Stimulated activated CD4-positive, alpha-beta T cell treated with anti-CD3 and anti-CD28 coated beads, Interleukin-12 subunit alpha, Interleukin-12 subunit beta, amount 100 ng/mL, for 4 hours (primary cell): ENCODE data around the gene JAK3.

Experiments
- DNase-seq: peaks from one replicate; pipeline ENCODE4 v3.0.0-alpha.2; 2020

Gene JAK3

DNA sequence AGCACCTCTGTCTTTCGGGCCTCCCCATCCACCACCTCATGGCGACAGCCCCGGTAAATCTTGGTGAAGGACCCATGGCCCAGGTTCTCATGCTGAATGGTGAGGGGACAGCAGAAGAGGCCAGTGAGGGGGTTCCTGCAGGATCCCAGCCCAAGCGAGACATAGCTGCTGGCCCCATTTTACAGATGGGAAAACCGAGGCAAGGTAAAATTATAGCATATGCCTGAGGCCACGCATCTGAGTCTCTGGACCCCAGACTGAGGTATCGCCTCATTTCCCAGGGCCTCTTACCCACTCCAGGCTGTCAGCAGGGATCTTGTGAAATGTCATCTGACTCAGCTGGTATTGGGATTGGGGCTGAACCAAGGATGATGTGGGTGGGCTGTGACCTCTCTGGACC lies 9.8 kb downstream of the JAK3 start:
- DNase-seq = no peak

DNA sequence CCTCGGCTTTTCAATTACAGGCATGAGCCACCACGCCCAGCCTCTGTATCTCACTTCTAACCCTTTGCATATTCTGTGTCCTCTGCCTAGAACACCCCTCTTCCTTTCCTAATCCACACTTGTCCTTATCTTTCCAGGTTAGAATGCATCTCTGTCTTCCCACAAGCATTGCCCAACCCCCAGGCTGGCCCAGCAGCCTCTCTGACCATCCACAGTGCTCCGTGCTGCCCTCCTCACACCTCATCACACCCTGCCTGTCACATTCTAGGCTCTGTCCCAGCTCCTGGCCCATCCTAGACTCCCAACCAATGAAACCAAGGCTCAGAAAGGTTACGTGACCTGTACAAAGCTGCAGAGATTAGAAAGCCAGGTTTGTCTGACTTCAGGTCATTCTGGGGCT lies 11.3 kb downstream of the JAK3 start:
- no peak for DNase-seq

DNA sequence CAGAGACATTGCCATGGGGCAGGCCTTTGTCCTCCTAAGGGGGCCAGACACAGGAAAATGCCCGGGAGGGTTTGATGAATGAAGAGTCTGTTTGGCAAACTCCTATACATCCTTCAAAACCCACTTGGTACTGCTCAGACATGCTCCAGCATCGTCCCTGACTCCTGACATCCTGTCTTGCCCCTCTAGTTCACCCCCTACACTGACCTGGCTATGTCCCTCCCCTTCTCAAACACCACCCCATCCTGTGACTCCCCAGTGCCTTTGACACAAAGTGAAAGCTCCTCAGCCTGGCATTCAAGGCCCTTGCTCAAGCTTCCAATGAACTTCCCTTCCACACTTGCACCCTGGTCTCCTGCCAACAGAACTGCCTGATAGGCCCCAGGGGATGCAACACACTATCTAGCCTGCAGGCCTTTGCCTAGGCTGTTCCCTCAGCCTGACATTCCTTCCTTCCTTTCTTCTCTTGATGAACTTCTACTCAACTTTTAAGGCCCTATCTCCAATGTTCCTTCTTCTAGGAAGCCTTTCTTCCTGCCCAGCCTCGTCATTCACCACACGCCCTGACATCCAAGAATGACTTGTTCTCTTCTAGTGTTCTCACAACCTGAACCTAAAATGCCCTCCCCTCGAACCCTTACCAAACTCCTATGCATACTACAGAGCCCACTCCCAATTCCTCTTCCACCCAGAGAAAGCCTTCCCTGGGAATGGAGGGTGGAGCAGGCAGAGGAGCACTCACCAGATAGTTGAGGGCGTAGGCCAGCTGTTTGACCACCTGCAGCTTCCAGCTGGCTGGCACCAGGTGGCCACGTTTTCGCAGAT lies 12.4 kb downstream of the JAK3 start:
- DNase-seq = no peak

DNA sequence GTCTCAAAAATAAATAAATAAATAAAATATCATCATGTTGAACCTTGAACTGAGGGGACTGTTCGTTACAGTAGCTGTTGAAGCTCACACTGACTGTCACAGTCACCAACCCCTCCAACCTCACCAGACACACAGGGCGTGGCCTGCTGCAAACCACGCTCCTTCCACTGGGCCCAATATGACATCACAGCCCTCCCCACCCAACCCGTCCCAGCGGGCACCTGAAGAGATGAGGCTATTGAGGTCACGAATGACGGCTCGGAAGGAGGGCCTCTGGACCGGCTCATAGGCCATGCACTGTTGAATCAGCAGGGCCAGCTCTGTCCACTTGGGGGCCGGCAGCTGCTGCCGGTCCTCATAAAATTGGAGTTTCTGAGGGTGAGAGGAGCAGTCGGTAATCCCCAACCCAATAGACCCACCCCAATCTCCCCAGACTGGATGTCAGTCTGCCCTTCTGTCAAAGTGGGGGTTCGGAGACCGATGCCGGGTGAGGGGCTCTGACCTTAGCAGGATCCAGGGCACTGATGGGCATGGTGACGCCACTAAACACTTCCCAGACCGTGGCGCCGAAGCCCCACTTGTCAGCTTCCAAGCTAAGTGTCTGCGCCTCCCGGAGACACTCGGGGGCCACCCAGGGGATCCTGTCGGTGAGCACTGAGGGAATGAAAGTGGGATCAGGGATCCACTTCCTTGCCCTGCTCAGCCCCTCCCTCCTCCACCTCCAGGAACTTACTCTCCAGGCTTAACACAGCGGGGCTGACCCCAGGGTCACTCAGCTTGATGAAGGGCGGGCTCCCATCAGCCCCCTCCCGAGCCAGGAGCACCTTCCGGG lies 13.2 kb downstream of the JAK3 start:
- DNase-seq = no peak

DNA sequence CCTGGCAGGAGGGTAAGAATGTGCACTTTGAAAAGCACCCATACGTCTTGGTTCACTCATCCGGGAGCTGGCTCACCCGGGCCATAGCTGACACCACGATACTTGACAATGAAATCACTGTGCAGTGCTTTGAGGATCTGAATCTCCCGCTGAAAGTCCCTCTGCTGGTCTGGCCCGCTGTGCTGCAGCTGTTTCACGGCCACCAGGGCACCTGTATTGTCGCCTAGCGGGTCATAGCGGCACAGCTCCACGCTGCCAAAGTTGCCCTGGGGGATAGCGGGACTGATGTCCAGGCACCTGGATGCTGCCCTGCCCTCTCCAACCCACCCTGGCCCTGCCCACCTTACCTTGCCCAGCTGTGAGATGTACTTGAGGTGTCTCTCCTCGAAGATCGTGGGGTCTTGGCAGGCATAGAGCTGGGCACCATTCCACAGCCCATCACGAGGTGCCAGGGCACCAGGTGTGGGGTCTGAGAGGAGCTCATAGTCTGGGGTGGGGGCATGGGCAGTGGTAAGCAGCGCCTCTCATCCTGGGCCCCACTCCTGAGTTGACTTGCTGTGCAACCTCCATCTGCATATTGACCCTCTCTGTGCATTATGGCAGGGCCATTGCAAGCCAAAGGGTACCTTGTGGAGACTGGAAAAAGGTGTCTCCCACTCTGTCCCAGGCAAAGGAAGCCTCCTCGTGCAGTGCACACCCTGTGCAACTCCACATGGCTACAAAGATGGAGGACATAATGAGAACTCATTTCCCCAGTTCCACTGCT lies 15.2 kb downstream of the JAK3 start:
- no peak for DNase-seq

DNA sequence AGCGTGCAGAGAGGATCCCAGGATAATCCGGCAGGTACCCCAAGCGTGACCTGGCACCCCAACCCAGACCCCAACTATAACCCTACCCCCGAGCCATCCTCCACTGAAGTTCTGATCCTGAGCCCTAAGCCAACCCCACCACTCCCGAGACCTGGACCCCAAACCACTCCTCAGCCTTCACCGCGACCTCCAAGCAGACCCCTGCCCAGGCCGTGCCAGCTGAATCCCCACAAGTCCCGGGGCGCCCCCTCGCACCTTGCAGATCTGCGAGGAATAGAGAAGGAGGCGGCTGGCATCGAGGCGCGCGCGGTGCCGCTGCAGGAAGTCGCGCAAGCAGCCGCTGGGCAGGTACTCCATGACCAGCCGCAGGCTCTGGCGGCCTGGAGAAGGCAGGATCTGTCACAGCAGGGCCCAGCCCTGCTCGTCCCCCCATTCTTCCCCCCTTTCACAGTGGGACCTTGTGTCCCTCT lies 16.3 kb downstream of the JAK3 start:
- DNase-seq = no peak

DNA sequence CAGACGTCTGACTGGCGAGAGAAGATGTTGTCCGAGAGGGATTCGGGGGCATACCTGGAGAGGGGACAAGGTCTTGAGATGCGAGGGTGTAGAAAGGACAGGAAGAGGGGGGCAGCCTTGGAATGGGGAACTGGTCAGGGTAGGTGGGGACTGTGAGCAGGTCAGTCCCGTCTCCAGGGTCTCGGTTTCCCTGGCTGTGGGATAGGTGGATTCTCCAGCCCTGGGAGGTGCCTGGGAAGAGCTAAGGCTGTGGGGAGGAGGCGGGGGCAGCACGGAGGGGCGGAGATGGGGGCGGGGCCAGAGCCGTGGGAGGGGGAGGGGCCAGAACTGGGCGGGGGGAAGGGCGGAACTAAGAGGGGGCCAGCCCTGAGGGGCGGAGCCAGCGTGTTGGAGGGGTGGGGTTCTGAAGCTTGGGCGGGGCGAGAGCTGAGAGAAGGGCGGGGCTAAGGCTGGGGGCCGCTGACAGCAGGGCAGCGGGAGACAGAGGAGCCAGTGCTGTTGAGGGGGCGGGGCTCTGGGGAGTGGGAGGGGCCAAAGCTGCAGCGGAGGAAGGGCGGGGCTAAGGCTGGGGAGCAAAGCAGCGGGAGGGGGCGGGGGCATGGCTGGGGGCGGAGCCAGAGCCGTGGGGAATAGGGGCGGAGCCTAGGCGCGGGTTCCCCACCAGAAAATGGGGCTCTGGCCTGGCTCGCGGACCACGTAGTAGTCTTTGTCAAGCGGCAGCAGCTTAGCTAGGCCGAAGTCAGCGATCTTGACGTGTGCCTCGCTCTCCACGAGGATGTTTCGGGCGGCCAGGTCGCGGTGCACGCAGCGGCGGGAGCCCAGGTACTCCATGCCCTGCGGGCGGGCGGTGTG lies 17.0 kb downstream of the JAK3 start:
- DNase-seq = no peak

DNA sequence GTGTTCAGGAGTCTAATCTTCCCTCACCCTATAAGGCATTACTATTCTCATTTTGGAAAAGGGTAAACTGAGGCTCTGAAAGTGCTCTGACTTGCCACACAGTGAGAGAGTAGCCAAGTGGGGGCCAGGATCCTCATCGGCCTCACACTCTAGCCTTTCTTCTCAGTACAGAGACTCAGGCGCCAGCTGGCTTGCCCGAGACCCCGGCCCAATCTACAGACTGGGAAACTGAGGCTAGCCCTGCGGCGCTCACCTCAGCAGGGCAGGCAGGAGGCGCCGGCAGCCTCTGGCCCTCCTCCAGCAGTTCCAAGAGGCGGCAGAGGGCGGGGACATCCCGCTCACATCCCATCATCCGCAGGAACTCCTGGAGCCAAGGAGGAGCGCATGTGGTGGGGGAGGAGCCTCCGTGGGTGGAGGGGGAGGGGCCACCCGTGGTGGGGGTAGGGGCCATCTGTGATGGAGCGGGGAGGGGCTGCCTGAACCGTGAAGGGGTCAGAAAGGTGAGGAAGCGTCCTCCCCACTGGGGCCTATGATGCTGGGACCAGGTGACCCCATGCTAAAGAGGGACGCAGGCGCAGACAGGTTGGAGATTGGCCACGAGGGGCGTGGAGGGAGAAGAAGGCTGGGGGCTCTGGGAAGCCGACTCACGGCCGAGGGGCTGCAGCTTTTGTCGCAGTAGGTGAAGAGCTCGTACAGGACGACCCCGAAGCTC lies 17.8 kb downstream of the JAK3 start:
- DNase-seq = no peak

DNA sequence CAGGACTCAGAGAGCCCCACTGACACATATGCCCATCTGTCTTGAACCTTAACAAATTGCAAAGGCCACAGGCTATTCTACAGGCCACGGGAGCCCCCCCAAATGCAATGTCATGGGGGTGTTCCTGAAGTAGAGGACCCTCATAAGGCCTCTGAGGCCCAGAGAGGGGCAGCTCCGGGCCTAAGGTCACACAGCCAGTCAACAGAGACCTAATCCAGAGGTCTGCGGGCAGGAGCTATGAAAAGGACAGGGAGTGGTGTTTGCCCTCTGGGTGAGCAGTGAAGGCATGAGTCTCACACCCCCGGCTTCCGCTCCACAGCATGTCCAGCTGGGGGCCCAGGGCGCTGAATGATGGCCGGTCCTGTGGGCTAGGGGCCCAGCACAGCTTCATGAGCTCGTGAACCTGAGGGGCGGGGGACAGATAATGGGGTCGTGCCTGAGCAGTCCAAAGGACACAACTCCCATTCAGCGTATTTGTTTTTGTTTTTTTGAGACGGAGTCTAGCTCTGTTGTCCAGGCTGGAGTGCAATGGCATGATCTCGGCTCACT lies 21.2 kb downstream of the JAK3 start:
- no peak for DNase-seq

DNA sequence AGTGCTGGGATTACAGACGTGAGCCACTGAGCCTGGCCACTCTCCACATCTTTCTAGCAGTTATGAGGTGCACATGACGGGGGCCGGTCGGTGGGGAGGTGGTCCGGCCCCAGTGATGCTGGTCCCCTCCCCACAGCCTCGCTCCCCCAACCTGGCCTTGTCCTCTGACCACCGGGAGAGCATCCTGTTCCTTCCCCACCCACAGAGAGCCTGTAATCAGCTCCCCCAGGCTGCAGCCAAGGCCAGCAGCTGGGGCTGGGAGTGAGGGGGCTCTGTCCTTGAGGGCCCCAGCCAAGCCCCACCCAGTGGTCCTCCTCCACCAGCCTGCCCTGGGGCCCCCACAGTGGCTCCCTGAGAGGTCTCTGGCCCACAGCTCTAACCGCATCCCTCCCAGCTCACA lies 23.4 kb downstream of the JAK3 start:
- DNase-seq = no peak

DNA sequence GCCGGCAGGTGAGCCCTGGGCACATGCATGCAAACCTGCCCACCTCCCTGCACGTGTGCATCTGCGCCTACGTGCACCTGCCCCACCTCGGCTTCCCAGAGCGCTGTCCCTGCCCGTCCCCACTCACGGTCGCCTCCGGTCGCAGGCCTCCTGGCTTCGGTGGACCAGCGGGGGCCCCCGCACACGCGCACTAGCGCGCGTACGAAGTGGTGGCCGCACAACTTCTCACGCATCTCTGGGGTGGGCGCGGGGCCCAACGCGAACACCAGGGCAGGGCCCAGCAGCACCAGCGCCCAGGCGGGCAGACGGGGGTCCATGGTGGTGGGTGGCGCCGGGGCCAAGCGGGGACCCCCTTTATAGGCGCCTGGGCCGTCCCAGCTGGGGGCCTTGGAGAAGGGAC lies 26.6 kb downstream of the JAK3 start, which contains the start of gene INSL3:
Gene INSL3 (minus strand): TSS at position 330 of the 400 bp plus-strand sequence. CDS start 13 bp downstream, at position 317.
- no peak for DNase-seq

DNA sequence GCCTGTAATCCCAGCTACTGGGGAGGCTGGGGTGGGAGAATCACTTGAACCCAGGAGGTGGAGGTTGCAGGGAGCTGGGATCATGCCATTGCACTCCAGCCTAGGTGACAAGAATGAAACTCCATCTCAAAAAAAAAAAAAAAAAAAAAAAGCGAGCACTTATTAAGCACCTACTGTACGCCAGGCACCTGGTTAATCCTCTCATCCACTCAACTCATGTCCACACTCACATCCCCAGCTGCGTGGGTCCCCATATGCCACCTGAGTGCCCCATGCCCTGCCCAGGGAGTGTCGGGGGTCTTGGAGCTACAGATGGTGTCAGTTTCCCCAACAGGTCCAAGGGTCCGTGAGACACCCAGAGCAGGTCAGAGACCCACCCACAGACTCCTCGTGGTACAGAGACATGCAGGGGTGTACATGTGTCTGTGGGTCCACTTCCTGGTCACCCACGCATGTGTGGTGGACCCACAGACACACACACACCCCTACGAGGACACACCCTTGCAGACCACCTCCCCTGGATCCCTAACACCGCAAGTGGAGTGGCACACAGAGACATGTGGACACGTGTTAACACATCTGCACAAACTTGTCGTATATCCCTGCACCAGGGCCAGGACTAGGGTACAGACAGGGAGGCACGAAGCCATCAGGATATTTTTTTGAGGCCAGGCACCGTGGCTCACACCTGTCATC lies 30.0 kb downstream of the JAK3 start:
- DNase-seq = no peak

DNA sequence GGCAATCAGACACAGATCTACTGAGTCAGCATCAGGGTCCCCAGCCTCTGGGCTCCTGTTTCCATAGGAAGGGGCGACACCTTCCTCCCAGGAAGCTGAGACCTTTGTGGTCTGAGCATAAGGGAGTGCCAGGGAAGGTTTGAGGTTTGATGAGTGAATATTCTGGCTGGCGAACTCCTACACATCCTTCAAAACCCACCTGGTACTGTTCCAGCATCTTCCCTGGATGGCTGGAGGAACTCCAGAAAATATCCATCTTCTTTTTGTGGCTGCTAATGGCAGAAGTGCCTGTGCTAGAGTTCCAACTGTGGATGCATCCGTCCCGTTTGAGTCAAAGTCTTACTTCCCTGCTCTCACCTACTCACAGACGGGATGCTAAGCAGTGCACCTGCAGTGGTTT lies 35.7 kb downstream of the JAK3 start:
- DNase-seq = no peak

DNA sequence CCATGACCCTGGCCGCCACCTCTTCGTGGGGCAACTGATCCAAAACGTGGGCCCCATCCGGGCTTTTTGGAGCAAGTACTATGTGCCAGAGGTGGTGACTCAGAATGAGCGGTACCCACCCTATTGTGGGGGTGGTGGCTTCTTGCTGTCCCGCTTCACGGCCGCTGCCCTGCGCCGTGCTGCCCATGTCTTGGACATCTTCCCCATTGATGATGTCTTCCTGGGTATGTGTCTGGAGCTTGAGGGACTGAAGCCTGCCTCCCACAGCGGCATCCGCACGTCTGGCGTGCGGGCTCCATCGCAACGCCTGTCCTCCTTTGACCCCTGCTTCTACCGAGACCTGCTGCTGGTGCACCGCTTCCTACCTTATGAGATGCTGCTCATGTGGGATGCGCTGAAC lies 36.1 kb downstream of the JAK3 start:
- DNase-seq = no peak

DNA sequence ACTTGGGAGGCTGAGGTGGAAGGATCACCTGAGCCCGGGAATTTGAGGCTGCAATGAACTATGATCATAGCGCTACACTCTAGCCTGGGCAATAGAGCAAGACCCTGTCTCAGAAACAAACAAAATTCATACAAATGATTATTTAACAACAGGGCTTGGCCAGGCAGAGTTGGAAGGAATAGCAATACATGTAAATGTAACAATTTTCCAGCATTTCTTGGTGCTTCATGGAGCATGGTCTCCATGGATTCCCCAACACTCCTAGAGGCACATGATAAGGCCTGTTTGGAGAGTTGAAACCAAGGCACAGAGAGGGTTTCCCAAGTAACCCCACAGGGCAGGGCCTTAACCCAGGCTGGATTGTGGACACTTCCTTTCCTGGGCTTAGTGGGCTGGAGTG lies 36.7 kb downstream of the JAK3 start:
- no peak for DNase-seq

DNA sequence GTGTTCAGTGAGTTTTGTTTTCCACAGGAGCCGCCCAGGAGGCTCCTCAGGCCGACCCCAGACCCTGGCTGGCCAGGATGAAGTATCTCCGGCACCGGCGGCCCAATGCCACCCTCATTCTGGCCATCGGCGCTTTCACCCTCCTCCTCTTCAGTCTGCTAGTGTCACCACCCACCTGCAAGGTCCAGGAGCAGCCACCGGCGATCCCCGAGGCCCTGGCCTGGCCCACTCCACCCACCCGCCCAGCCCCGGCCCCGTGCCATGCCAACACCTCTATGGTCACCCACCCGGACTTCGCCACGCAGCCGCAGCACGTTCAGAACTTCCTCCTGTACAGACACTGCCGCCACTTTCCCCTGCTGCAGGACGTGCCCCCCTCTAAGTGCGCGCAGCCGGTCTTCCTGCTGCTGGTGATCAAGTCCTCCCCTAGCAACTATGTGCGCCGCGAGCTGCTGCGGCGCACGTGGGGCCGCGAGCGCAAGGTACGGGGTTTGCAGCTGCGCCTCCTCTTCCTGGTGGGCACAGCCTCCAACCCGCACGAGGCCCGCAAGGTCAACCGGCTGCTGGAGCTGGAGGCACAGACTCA lies 40.0 kb downstream of the JAK3 start:
- DNase-seq = no peak

DNA sequence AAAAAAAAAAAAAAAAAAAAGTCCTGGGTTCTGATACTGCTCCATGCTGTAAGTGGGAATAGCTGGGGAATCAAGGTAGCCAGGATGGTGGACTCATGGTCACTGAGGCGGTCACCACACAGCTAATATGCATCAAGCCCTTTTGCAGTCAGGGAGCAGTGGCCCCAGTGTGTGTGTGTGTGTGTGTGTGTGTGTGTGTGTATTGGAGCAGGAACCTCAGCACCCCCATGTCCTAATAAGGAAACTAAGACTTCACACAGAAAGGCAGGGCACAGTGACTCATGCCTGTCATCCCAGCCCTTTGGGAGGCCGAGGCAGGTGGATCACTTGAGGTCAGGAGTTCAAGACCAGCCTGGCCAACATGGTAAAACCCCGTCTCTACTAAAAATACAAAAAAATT lies 40.8 kb downstream of the JAK3 start:
- no peak for DNase-seq

DNA sequence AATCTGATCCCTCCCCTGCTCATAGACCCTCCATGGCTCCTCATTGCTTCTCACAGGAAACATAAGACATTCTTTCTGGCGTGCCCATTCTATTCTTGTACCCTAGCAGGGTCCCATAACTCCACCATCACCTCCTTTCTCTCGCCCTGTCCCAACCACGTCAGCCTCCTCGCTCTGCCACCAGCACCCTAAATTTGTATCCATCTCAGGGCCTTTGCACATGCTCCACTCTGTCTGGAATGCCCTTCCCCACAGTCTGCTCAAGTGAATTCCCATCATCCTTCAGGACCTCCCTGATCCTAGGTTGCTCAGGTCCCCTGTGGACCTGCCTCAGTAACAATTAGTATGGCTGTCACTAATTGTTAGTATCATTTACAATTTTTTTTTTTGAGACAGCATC lies 42.4 kb downstream of the JAK3 start:
- no peak for DNase-seq

DNA sequence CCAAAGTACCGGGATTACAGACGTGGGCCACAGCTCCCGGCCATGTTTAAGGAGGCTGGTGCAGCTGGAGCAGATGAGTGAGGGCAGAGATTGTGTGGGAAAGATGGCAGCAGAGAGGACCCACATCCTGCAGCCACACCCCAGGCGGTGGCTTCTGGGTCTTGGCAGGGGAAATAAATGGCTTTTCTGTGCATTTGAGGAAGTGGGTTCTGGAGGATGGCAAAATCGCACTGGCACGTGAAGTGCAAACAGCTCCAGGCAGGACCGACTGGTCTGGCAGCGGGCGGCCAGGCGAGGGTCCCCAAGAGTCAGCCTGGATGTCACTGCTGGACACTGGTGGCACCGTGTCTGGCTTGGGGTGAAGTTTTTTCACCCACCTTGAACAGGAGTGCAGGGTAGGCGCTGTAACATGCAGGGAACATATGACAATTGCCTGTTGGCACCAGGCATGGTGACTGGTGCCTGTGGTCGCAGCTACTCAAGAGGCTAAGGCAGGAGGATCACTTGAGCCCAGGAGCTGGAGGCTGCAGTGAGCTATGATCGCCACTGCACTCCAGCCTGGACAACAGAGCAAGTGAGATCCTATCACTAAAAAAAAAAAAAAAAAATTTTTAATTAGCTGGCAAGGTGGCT lies 44.4 kb downstream of the JAK3 start:
- no peak for DNase-seq
